ENCODE data around the gene TYRP1.

DNA sequence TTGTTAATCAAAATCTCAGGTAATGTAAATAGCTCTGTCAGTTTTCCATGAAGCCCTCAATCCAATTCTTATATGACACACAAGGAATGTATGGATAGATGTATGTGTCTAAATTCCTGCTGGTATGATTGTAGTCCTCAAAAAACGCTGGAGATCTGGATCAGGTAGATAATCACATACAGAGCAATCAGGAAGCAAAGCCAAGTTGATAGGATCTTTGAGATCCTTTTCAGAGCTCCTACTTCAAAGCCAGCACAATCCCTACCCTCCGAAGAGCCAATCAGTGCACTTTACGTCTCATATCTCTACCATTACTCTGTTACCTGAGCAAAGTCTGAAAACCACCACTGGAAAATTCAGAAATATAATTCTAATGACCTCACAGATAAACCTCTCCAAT is 27.4 kb downstream of the TYRP1 start:
- TF ChIP-seq CTCF (conservative IDR thresholded peaks at IDR 0.05; ENCODE audit: low read length): no peak
- TF ChIP-seq EZH2phosphoT487 (IDR thresholded peaks at IDR 0.05; ENCODE audit: borderline replicate concordance): no peak

Measured in Loucy (cell line).